ENCODE results near the gene SMTNL1. TPM values are rescaled to one million over a fixed set of nuclear protein-coding genes. Genes with fewer than 3 reads are reported as not detected.
"Not testable (repeated sequence)": the region's sequence is repeated elsewhere in the genome, so short reads cannot be mapped to it uniquely, and the experiment has no call there.

The SMTNL1 gene
- total RNA-seq, 2 experiments from 2014 or later = not detected

- ChIA-PET CTCF (interaction anchor here (1.1 to 1.6 kb wide), 4 partner anchors 34 to 77 kb away, joined by 3 to 6 read pairs (median 4); partner anchors contain the start of genes RTN4RL2 and UBE2L6), POLR2A (interaction anchor here (1.4 kb wide), 1 partner anchor 12 kb away, joined by 4 read pairs; no protein-coding TSS in a partner anchor)
- DNase-seq, H3K4me3 Mint-ChIP-seq, H3K27ac Mint-ChIP-seq, H3K27me3 Mint-ChIP-seq, H3K9me3 Mint-ChIP-seq: not testable (repeated sequence)
- Mint-ChIP-seq H3K4me1 (peaks cover 25% of the 10 kb centered on the region), H3K36me3 (ENCODE audit: low read depth) (peaks cover 11% of the 10 kb centered on the region)
These were observed 2.9 kb upstream of the SMTNL1 start for GRCh38 chr11:57534449-57534848.

GRCh38 chr11:57539342-57539741, 1.9 kb downstream of the SMTNL1 start:
- POLR2A ChIA-PET = interaction anchor here (0.7 kb wide), 1 partner anchor 29 kb away, joined by 3 read pairs; the partner anchor contains the start of gene UBE2L6
- no peaks in the 10 kb centered on the region for H3K4me1 Mint-ChIP-seq
- no peaks in the 10 kb centered on the region for H3K9me3 Mint-ChIP-seq
- CTCF ChIA-PET = no interaction called here
- no peak for DNase-seq
- H3K4me3 Mint-ChIP-seq = no peak overlapping the region
- no peaks in the 10 kb centered on the region for H3K27me3 Mint-ChIP-seq
- H3K36me3 Mint-ChIP-seq (ENCODE audit: low read depth) = peaks cover 20% of the 10 kb centered on the region
- H3K27ac Mint-ChIP-seq = no peak overlapping the region

GRCh38 chr11:57541169-57541568, 3.8 kb downstream of the SMTNL1 start:
- no peak overlapping the region for H3K27ac Mint-ChIP-seq
- no peaks in the 10 kb centered on the region for H3K9me3 Mint-ChIP-seq
- DNase-seq = no peak
- ChIA-PET CTCF (no interaction called here), POLR2A (no interaction called here)
- H3K4me3 Mint-ChIP-seq = no peak overlapping the region
- H3K27me3 Mint-ChIP-seq = no peaks in the 10 kb centered on the region
- H3K36me3 Mint-ChIP-seq (ENCODE audit: low read depth) = peaks cover 23% of the 10 kb centered on the region
- no peaks in the 10 kb centered on the region for H3K4me1 Mint-ChIP-seq

GRCh38 chr11:57542582-57542981, 5.2 kb downstream of the SMTNL1 start:
- DNase-seq = no peak
- no peak overlapping the region for H3K27ac Mint-ChIP-seq
- no peaks in the 10 kb centered on the region for H3K27me3 Mint-ChIP-seq
- H3K4me3 Mint-ChIP-seq = no peak overlapping the region
- peaks cover 5% of the 10 kb centered on the region for H3K4me1 Mint-ChIP-seq
- H3K9me3 Mint-ChIP-seq = no peaks in the 10 kb centered on the region
- ChIA-PET CTCF (no interaction called here), POLR2A (no interaction called here)
- H3K36me3 Mint-ChIP-seq (ENCODE audit: low read depth) = peaks cover 31% of the 10 kb centered on the region

- H3K4me1 Mint-ChIP-seq = peaks cover 11% of the 10 kb centered on the region
- no peak overlapping the region for H3K27ac Mint-ChIP-seq
- ChIA-PET POLR2A (interaction anchor here (1.3 kb wide), 1 partner anchor 10 kb away, joined by 3 read pairs; no protein-coding TSS in a partner anchor), CTCF (no interaction called here)
- H3K4me3 Mint-ChIP-seq = no peak overlapping the region
- DNase-seq = no peak
- H3K27me3 Mint-ChIP-seq = no peaks in the 10 kb centered on the region
- H3K36me3 Mint-ChIP-seq (ENCODE audit: low read depth) = peaks cover 36% of the 10 kb centered on the region
- H3K9me3 Mint-ChIP-seq = no peaks in the 10 kb centered on the region
These were observed 6.2 kb downstream of the SMTNL1 start for GRCh38 chr11:57543593-57543992.

- Mint-ChIP-seq H3K9me3 (no peaks in the 10 kb centered on the region), H3K27ac (no peak overlapping the region), H3K27me3 (no peaks in the 10 kb centered on the region), H3K4me1 (peaks cover 13% of the 10 kb centered on the region), H3K36me3 (ENCODE audit: low read depth) (peaks cover 37% of the 10 kb centered on the region), H3K4me3 (no peak overlapping the region)
- CTCF ChIA-PET = no interaction called here
- POLR2A ChIA-PET = interaction anchor here (1.3 kb wide), 1 partner anchor 11 kb away, joined by 3 read pairs; no protein-coding TSS in a partner anchor
- no peak for DNase-seq
These were observed 7.2 kb downstream of the SMTNL1 start for GRCh38 chr11:57544566-57544965.

GRCh38 chr11:57545883-57546282, 8.5 kb downstream of the SMTNL1 start:
- no peak for DNase-seq
- no peaks in the 10 kb centered on the region for H3K27me3 Mint-ChIP-seq
- ChIA-PET CTCF (interaction anchor here (1.3 kb wide), 1 partner anchor 94 kb away, joined by 3 read pairs; no protein-coding TSS in a partner anchor), POLR2A (interaction anchor here (2.0 kb wide), 1 partner anchor 22 kb away, joined by 7 read pairs; the partner anchor contains the start of gene UBE2L6)
- H3K4me1 Mint-ChIP-seq = peaks cover 13% of the 10 kb centered on the region
- H3K36me3 Mint-ChIP-seq (ENCODE audit: low read depth) = peaks cover 49% of the 10 kb centered on the region
- no peak overlapping the region for H3K27ac Mint-ChIP-seq
- no peaks in the 10 kb centered on the region for H3K9me3 Mint-ChIP-seq
- H3K4me3 Mint-ChIP-seq = no peak overlapping the region

GRCh38 chr11:57546451-57546850, 9.1 kb downstream of the SMTNL1 start:
- Mint-ChIP-seq H3K9me3 (no peaks in the 10 kb centered on the region), H3K36me3 (ENCODE audit: low read depth) (peaks cover 46% of the 10 kb centered on the region), H3K4me3 (no peak overlapping the region), H3K27me3 (no peaks in the 10 kb centered on the region), H3K27ac (no peak overlapping the region), H3K4me1 (peaks cover 13% of the 10 kb centered on the region)
- POLR2A ChIA-PET = interaction anchor here (1.1 to 2.0 kb wide), 3 partner anchors 12 to 22 kb away, joined by 3 to 7 read pairs (median 4); partner anchors contain the start of gene UBE2L6
- CTCF ChIA-PET = interaction anchor here (1.1 to 1.5 kb wide), 3 partner anchors 21 to 93 kb away, joined by 3 to 5 read pairs (median 4); partner anchors contain the start of gene UBE2L6
- DNase-seq = no peak

- H3K4me1 Mint-ChIP-seq = peaks cover 13% of the 10 kb centered on the region
- POLR2A ChIA-PET = interaction anchor here (0.7 to 2.0 kb wide), 5 partner anchors 12 to 21 kb away, joined by 3 to 7 read pairs (median 3); partner anchors contain the start of gene UBE2L6
- CTCF ChIA-PET = interaction anchor here (1.1 to 1.5 kb wide), 4 partner anchors 21 to 94 kb away, joined by 3 to 5 read pairs (median 4); partner anchors contain the start of gene UBE2L6
- no peak for DNase-seq
- no peaks in the 10 kb centered on the region for H3K27me3 Mint-ChIP-seq
- H3K9me3 Mint-ChIP-seq = no peaks in the 10 kb centered on the region
- H3K4me3 Mint-ChIP-seq = no peak overlapping the region
- peak overlapping the region; percentile 49 for H3K27ac Mint-ChIP-seq
- H3K36me3 Mint-ChIP-seq (ENCODE audit: low read depth) = peaks cover 48% of the 10 kb centered on the region
These were observed 9.6 kb downstream of the SMTNL1 start for GRCh38 chr11:57546869-57547475.

GRCh38 chr11:57547854-57548377, 10.5 kb downstream of the SMTNL1 start:
- H3K36me3 Mint-ChIP-seq (ENCODE audit: low read depth) = peaks cover 54% of the 10 kb centered on the region
- H3K4me3 Mint-ChIP-seq = no peak overlapping the region
- no peak overlapping the region for H3K27ac Mint-ChIP-seq
- ChIA-PET CTCF (interaction anchor here (1.1 to 1.5 kb wide), 3 partner anchors 20 to 93 kb away, joined by 4 to 5 read pairs (median 4); partner anchors contain the start of gene UBE2L6), POLR2A (interaction anchor here (0.7 to 2.0 kb wide), 4 partner anchors 11 to 20 kb away, joined by 3 to 7 read pairs (median 3); partner anchors contain the start of gene UBE2L6)
- H3K9me3 Mint-ChIP-seq = no peaks in the 10 kb centered on the region
- no peak for DNase-seq
- peaks cover 13% of the 10 kb centered on the region for H3K4me1 Mint-ChIP-seq
- H3K27me3 Mint-ChIP-seq = no peaks in the 10 kb centered on the region

- Mint-ChIP-seq H3K9me3 (no peaks in the 10 kb centered on the region), H3K4me1 (peaks cover 13% of the 10 kb centered on the region), H3K4me3 (no peak overlapping the region), H3K27me3 (no peaks in the 10 kb centered on the region), H3K36me3 (ENCODE audit: low read depth) (peaks cover 69% of the 10 kb centered on the region), H3K27ac (no peak overlapping the region)
- ChIA-PET POLR2A (interaction anchor here (1.2 kb wide), 1 partner anchor 35 kb away, joined by 3 read pairs; the partner anchor contains the start of gene SLC43A1), CTCF (interaction anchor here (1.1 to 1.2 kb wide), 2 partner anchors 15 to 23 kb away, joined by 3 to 5 read pairs; no protein-coding TSS in a partner anchor)
- DNase-seq = no peak
These were observed 12.6 kb downstream of the SMTNL1 start for GRCh38 chr11:57549983-57550382.

- Mint-ChIP-seq H3K27me3 (no peaks in the 10 kb centered on the region), H3K9me3 (no peaks in the 10 kb centered on the region), H3K36me3 (ENCODE audit: low read depth) (peaks cover 82% of the 10 kb centered on the region), H3K27ac (no peak overlapping the region), H3K4me1 (peaks cover 16% of the 10 kb centered on the region), H3K4me3 (no peak overlapping the region)
- ChIA-PET CTCF (interaction anchor here (1.0 kb wide), 1 partner anchor 18 kb away, joined by 3 read pairs; no protein-coding TSS in a partner anchor), POLR2A (no interaction called here)
- no peak for DNase-seq
These were observed 14.5 kb downstream of the SMTNL1 start for GRCh38 chr11:57551941-57552340.

- H3K36me3 Mint-ChIP-seq (ENCODE audit: low read depth) = peaks cover 83% of the 10 kb centered on the region
- ChIA-PET CTCF (interaction anchor here (1.0 kb wide), 1 partner anchor 19 kb away, joined by 3 read pairs; no protein-coding TSS in a partner anchor), POLR2A (no interaction called here)
- DNase-seq = no peak
- H3K27ac Mint-ChIP-seq = no peak overlapping the region
- H3K9me3 Mint-ChIP-seq = no peaks in the 10 kb centered on the region
- no peaks in the 10 kb centered on the region for H3K27me3 Mint-ChIP-seq
- H3K4me3 Mint-ChIP-seq = no peak overlapping the region
- H3K4me1 Mint-ChIP-seq = peaks cover 14% of the 10 kb centered on the region
These were observed 15.1 kb downstream of the SMTNL1 start for GRCh38 chr11:57552479-57552878.
